ENCODE results near the gene DHRSX. TPM values are rescaled to one million over a fixed set of nuclear protein-coding genes. Genes with fewer than 3 reads are reported as not detected.

The DHRSX gene
- total RNA-seq, 4 donors from 2014 or later: 19.6 to 22.4 (median 21.0) TPM

DNA sequence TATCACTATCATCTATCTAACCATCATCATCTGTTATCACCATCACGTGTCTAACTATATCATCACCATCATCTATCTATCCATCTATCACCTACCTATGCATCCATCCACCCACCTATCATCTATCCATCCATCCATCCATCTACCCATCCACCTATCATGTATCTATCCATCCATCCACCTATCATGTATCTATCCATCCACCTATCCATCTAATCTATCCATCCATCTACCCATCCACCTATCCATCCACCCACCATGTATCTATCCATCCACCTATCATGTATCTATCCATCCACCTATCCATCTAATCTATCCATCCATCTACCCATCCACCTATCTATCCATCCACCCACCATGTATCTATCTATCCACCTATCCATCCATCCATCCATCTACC, 316.7 kb downstream of the DHRSX start:
- Histone ChIP-seq H3K4me3 (no peak overlapping the region), H3K27me3 (no peaks in the 10 kb centered on the region), H3K4me1 (no peaks in the 10 kb centered on the region), H3K9me3 (peaks cover 0 to 12% (median 0%) of the 10 kb centered on the region in 4 donors), H3K36me3 (no peaks in the 10 kb centered on the region), H3K27ac (replicated peaks in 1 of 4) (no peak overlapping the region)
- TF ChIP-seq POLR2AphosphoS5 (IDR thresholded peaks at IDR 0.05) (no peak), EP300 (IDR thresholded peaks at IDR 0.05) (no peak), POLR2A (IDR thresholded peaks at IDR 0.05; ENCODE audit: low read depth) (no peak)
- TF ChIP-seq, protein P1, sequence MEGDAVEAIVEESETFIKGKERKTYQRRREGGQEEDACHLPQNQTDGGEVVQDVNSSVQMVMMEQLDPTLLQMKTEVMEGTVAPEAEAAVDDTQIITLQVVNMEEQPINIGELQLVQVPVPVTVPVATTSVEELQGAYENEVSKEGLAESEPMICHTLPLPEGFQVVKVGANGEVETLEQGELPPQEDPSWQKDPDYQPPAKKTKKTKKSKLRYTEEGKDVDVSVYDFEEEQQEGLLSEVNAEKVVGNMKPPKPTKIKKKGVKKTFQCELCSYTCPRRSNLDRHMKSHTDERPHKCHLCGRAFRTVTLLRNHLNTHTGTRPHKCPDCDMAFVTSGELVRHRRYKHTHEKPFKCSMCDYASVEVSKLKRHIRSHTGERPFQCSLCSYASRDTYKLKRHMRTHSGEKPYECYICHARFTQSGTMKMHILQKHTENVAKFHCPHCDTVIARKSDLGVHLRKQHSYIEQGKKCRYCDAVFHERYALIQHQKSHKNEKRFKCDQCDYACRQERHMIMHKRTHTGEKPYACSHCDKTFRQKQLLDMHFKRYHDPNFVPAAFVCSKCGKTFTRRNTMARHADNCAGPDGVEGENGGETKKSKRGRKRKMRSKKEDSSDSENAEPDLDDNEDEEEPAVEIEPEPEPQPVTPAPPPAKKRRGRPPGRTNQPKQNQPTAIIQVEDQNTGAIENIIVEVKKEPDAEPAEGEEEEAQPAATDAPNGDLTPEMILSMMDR (IDR thresholded peaks at IDR 0.05): no peak
- WGBS: 89% methylated on average over 1 of the region's 1 CpG
- intact Hi-C loops (cut with DNase I): no loop called here
- DNase-seq (ENCODE audit: extremely low spot score): no peak

DNA sequence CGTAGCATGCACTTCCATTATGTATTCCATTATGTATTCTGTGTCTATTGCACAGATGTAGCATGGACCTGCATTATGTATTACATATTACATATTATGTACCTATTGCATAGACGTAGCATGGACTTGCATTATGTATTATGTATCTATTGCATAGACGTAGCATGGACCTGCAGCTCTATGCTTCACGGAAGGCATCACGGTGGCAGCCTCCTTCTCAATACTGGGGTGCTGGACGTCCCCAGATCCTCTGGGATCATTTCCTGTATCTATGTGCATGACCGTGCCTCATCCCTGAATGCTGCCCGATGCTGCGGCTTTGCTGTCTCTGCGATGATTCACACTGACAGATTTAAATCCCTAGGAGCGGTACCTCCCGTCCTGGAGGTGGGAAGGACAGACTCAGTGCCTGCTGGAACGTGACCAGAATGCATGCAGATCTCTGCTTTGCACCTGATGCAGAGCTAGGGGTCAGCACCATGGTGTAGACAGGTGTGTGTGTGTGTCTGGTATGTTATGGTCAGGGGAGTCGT, 317.5 kb downstream of the DHRSX start:
- no peak for TF ChIP-seq POLR2AphosphoS5 (IDR thresholded peaks at IDR 0.05)
- no peak for TF ChIP-seq POLR2A (IDR thresholded peaks at IDR 0.05; ENCODE audit: low read depth)
- no peak for TF ChIP-seq EP300 (IDR thresholded peaks at IDR 0.05)
- TF ChIP-seq, protein P1 (IDR thresholded peaks at IDR 0.05): no peak
- Histone ChIP-seq H3K36me3 (no peaks in the 10 kb centered on the region), H3K4me3 (no peak overlapping the region), H3K27ac (replicated peaks in 1 of 4) (no peak overlapping the region), H3K9me3 (peaks cover 0 to 12% (median 0%) of the 10 kb centered on the region in 4 donors), H3K4me1 (no peaks in the 10 kb centered on the region), H3K27me3 (no peaks in the 10 kb centered on the region)
- intact Hi-C loops (cut with DNase I): no loop called here
- 81% methylated on average over 14 of the region's 14 CpGs for whole genome bisulfite sequencing
- DNase-seq (ENCODE audit: extremely low spot score): no peak

DNA sequence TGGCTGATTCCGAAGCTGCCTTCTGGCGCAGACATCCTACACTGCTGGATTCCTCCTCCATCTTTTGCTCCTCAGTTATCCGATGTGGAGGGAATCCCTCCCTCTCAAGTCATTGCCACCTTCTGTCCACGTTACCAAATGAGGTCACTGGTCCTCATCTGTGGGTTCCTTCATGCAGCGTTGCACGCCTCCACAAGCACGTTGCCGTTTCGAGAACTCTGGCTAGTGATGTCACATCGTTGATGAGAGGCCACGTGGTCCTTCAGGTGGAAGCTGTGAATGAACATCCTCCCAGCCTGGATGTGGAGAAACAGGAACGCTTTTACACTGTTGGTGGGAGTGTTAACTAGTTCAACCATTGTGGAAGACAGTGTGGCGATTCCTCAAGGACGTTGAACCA, 323.2 kb downstream of the DHRSX start:
- Histone ChIP-seq H3K4me1 (no peaks in the 10 kb centered on the region), H3K36me3 (peaks cover 0 to 4% (median 0%) of the 10 kb centered on the region in 4 donors), H3K4me3 (no peak overlapping the region), H3K9me3 (no peaks in the 10 kb centered on the region), H3K27ac (replicated peaks in 1 of 4) (no peak overlapping the region), H3K27me3 (no peaks in the 10 kb centered on the region)
- 95% methylated on average over 14 of the region's 14 CpGs for whole genome bisulfite sequencing
- TF ChIP-seq POLR2A (IDR thresholded peaks at IDR 0.05; ENCODE audit: low read depth): no peak
- no peak for TF ChIP-seq POLR2AphosphoS5 (IDR thresholded peaks at IDR 0.05)
- TF ChIP-seq, protein P1 (IDR thresholded peaks at IDR 0.05): no peak
- no peak for TF ChIP-seq EP300 (IDR thresholded peaks at IDR 0.05)
- DNase-seq (ENCODE audit: extremely low spot score): no peak
- intact Hi-C loops (cut with DNase I): no loop called here

DNA sequence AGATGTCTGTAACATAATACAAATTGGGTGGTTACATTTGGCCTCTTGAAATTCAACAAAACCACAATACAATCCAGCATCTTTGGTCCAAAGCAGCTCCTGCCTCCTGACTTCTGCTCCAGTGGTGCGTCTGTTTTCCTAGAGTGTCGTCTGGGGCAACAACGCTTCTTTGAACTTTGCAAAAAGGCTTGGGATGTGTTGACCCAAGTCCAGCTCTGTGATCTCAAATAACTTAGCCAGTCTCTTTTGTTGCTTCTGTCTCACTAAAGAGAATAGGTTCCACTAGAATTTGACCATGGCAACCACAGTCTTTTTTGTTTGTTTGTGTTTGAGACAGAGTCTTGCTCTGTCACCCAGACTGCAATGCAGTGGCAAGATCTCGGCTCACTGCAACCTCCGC, 324.0 kb downstream of the DHRSX start:
- H3K4me1 ChIP-seq: no peaks in the 10 kb centered on the region
- TF ChIP-seq, protein P1 (IDR thresholded peaks at IDR 0.05): no peak
- no peak for TF ChIP-seq POLR2A (IDR thresholded peaks at IDR 0.05; ENCODE audit: low read depth)
- TF ChIP-seq POLR2AphosphoS5 (IDR thresholded peaks at IDR 0.05): no peak
- no peak for TF ChIP-seq EP300 (IDR thresholded peaks at IDR 0.05)
- no peak for DNase-seq (ENCODE audit: extremely low spot score)
- WGBS: 83% methylated on average over 4 of the region's 5 CpGs
- no peaks in the 10 kb centered on the region for H3K27me3 ChIP-seq
- no peaks in the 10 kb centered on the region for H3K9me3 ChIP-seq
- peaks cover 0 to 4% (median 0%) of the 10 kb centered on the region in 4 donors for H3K36me3 ChIP-seq
- H3K4me3 ChIP-seq: no peak overlapping the region
- H3K27ac ChIP-seq (replicated peaks in 1 of 4): no peak overlapping the region
- intact Hi-C loops (cut with DNase I): no loop called here

DNA sequence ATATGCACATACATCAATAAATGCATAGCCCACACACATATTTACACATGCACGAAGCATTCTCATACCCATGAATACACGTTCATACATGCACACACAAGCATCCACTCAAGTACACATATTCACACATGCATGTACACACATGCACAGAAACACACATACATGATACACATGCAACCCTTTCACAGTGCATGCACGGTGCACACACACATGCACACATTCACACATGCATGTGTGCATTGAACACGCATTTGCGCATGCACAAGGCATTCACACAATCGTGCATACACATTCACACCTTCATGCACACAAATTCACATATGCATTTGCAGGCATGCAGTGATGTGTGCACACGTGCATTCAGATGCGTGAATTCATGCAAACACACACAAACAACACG, 324.5 kb downstream of the DHRSX start:
- WGBS: 88% methylated on average over 9 of the region's 9 CpGs
- peaks cover 0 to 4% (median 0%) of the 10 kb centered on the region in 4 donors for H3K36me3 ChIP-seq

More for the DNA sequence above, 324.5 kb downstream of the DHRSX start:
- no peak for DNase-seq (ENCODE audit: extremely low spot score)
- Histone ChIP-seq H3K27ac (replicated peaks in 1 of 4) (no peak overlapping the region), H3K27me3 (no peaks in the 10 kb centered on the region), H3K9me3 (no peaks in the 10 kb centered on the region), H3K4me3 (no peak overlapping the region), H3K4me1 (no peaks in the 10 kb centered on the region)
- TF ChIP-seq POLR2A (IDR thresholded peaks at IDR 0.05; ENCODE audit: low read depth): no peak
- TF ChIP-seq, protein P1 (IDR thresholded peaks at IDR 0.05): no peak
- TF ChIP-seq EP300 (IDR thresholded peaks at IDR 0.05): no peak
- TF ChIP-seq POLR2AphosphoS5 (IDR thresholded peaks at IDR 0.05): no peak
- intact Hi-C loops (cut with DNase I): no loop called here

All from esophagus muscularis mucosa (tissue), 4 donors.